HAP-1 (cell line): Measurements from ENCODE around the gene S100A14.
A peak's percentile ranks its signal among the peaks of the same experiment; 100 is the strongest.

Experiments
- DNase-seq, 2 experiments: peaks; one replicate each; pipeline ENCODE4 v3.0.0-alpha.2; 2016 to 2020; ENCODE audit warnings: low spot score in 2 of 2
- H3K27me3 ChIP-seq: fragments of 250-450 bp; sonication (Bioruptor Pico); 2 replicates; pipeline ENCODE4 v1.5.1; 2020; ENCODE audit warnings: low read depth, mild to moderate bottlenecking, moderate library complexity
- H3K36me3 ChIP-seq: fragments of 250-450 bp; sonication (Bioruptor Pico); replicated peaks from 2 replicates; pipeline ENCODE4 v1.5.1; 2020; ENCODE audit warnings: mild to moderate bottlenecking
- H3K4me1 ChIP-seq: fragments of 250-450 bp; sonication (Bioruptor Pico); 2 replicates; pipeline ENCODE4 v1.5.1; 2020; ENCODE audit warnings: mild to moderate bottlenecking
- H3K4me3 ChIP-seq: fragments of 250-450 bp; sonication (Bioruptor Pico); 2 replicates; pipeline ENCODE4 v1.5.1; 2020; ENCODE audit warnings: mild to moderate bottlenecking, moderate library complexity
- H3K9me3 ChIP-seq: fragments of 250-450 bp; sonication (Bioruptor Pico); 2 replicates; pipeline ENCODE4 v1.5.1; 2020; ENCODE audit warnings: mild to moderate bottlenecking, moderate library complexity
- in situ Hi-C: fragments of 300-500 bp; cut with MboI; formaldehyde crosslinking; loops from 3 replicates; pipeline ENCODE4 v1.14.3; 2020; ENCODE audit warnings: low sequenced_read_pairs, inconsistent platforms, mixed read lengths

S100A14 gene

GRCh38 chr1:153616144-153616916 is at the start of gene S100A14:
TSS of gene S100A14 (minus strand) at chr1:153616325. CDS start at chr1:153615858, 467 bp downstream.
- no peaks in the 10 kb centered on the region for H3K27me3 ChIP-seq
- no peaks in the 10 kb centered on the region for H3K4me1 ChIP-seq
- DNase-seq: no peak
- H3K9me3 ChIP-seq: no peaks in the 10 kb centered on the region
- no peak within 1 kb of the TSS for H3K4me3 ChIP-seq
- in situ Hi-C loops: no loop called here
- H3K36me3 ChIP-seq: peaks cover 6% of the 10 kb centered on the region

DNA sequence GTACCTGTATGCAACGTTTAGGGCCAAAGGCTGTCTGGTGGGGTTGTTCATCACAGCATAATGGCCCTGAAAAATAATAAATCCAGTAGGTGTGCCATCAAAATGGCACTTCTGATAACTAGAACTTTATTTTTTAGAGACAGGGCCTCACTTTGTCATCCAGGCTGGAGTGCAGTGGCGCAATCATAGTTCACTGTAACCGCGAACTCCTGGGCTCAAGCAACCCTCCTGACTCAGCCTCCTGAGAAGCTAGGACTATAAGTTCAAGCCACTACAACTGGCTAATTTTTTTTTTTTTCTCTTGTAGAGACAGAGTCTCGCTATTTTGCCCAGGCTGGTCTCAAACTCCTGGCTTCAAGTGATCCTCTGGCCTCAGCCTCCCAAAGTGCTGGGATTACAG is 47.1 kb upstream of the S100A14 start:
- Histone ChIP-seq H3K4me3 (no peak overlapping the region), H3K4me1 (peaks cover 10% of the 10 kb centered on the region), H3K9me3 (no peaks in the 10 kb centered on the region), H3K36me3 (peaks cover 87% of the 10 kb centered on the region), H3K27me3 (no peaks in the 10 kb centered on the region)
- DNase-seq: no peak
- in situ Hi-C loops: loop anchor here (25.0 kb wide), 1 partner anchor 599 kb away; the partner anchor contains the start of gene HAX1

- Histone ChIP-seq H3K9me3 (no peaks in the 10 kb centered on the region), H3K4me3 (no peak overlapping the region), H3K36me3 (peaks cover 77% of the 10 kb centered on the region), H3K4me1 (peaks cover 10% of the 10 kb centered on the region), H3K27me3 (no peaks in the 10 kb centered on the region)
- no peak for DNase-seq
- in situ Hi-C loops: loop anchor here (25.0 kb wide), 1 partner anchor 600 kb away; the partner anchor contains the start of gene HAX1
These were observed 46.1 kb upstream of the S100A14 start for GRCh38 chr1:153662269-153662668.

- DNase-seq: no peak
- H3K9me3 ChIP-seq: no peaks in the 10 kb centered on the region
- peaks cover 67% of the 10 kb centered on the region for H3K36me3 ChIP-seq
- no peaks in the 10 kb centered on the region for H3K27me3 ChIP-seq
- H3K4me3 ChIP-seq: no peak overlapping the region
- in situ Hi-C loops: loop anchor here (25.0 kb wide), 1 partner anchor 601 kb away; the partner anchor contains the start of gene HAX1
- peaks cover 10% of the 10 kb centered on the region for H3K4me1 ChIP-seq
These were observed 45.1 kb upstream of the S100A14 start for GRCh38 chr1:153661111-153661708.

DNA sequence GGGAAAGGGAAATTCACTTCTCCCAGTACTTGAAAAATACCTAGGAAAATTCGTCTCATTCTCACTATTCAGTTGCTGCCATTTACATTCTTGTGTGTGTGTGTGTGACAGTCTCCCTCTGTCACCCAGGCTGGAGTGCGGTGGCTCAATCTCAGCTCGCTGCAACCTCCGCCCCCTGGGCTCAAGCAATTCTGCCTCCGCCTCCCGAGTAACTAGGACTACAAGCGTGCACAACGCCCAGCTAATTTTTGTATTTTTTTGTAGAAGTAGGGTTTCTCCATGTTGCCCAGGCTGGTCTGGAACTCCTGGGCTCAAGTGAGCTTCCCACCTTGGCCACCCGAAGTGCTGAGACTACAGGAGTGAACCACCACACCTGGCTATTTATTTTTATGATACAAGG is 43.5 kb upstream of the S100A14 start:
- Histone ChIP-seq H3K36me3 (peaks cover 51% of the 10 kb centered on the region), H3K27me3 (no peaks in the 10 kb centered on the region), H3K4me1 (peaks cover 10% of the 10 kb centered on the region), H3K9me3 (no peaks in the 10 kb centered on the region), H3K4me3 (peak overlapping the region; percentile 96)
- DNase-seq: peak in 1 of 2 experiments; percentile 37
- in situ Hi-C loops: loop anchor here (25.0 kb wide), 1 partner anchor 603 kb away; the partner anchor contains the start of gene HAX1

DNA sequence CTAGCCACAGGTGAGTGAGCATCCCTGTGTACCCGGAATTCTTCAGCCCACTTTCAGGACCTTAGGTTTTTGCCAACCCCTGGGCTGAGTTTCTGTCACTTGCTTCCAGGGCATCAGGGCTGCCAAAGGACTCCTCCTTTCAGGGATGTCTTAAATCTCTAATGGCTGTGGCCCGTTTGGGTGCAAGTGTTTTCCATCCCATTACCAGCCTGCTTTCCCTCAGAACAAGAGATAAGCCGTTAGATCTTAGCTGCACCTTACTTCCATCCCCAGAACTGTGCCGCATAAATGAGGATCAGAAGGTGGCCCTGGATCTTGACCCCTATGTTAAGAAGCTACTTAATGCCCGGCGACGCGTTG is 43.0 kb upstream of the S100A14 start:
- H3K9me3 ChIP-seq: no peaks in the 10 kb centered on the region
- H3K36me3 ChIP-seq: peaks cover 46% of the 10 kb centered on the region
- DNase-seq: no peak
- peak overlapping the region; percentile 96 for H3K4me3 ChIP-seq
- peaks cover 10% of the 10 kb centered on the region for H3K4me1 ChIP-seq
- H3K27me3 ChIP-seq: no peaks in the 10 kb centered on the region
- in situ Hi-C loops: loop anchor here (25.0 kb wide), 1 partner anchor 603 kb away; the partner anchor contains the start of gene HAX1

GRCh38 chr1:153658400-153659174 is 42.5 kb upstream of the S100A14 start, which contains the start of gene SNAPIN:
TSS of gene SNAPIN (plus strand) at chr1:153658703. CDS start at chr1:153658744, 41 bp downstream.
- H3K4me3 ChIP-seq: peak within 1 kb of the TSS; percentile 96
- peak; percentile 93 to 96 for DNase-seq
- H3K36me3 ChIP-seq: peaks cover 40% of the 10 kb centered on the region
- no peaks in the 10 kb centered on the region for H3K27me3 ChIP-seq
- peaks cover 10% of the 10 kb centered on the region for H3K4me1 ChIP-seq
- no peaks in the 10 kb centered on the region for H3K9me3 ChIP-seq
- in situ Hi-C loops: loop anchor here (25.0 kb wide), 1 partner anchor 604 kb away; the partner anchor contains the start of gene HAX1

DNA sequence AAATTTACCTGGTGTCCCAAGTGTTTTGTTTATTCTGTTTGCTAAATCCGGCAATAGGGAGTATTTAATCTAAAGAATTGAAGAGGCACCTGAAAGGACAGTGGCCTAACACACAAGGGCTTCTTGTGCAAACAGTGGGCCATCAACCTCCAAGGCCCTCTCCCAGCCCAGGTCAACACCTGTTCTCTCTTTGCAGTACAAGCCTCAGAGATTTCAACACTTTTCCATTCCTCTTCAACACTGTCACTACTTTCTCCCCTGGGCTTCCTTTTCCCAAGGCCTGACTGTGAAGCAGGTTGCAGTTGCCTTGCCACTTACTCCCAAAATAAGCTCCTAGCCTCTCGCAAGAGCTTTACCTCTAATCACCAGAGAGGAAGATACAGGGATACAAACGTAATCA is 39.2 kb upstream of the S100A14 start:
- peaks cover 10% of the 10 kb centered on the region for H3K4me1 ChIP-seq
- no peaks in the 10 kb centered on the region for H3K27me3 ChIP-seq
- peaks cover 11% of the 10 kb centered on the region for H3K36me3 ChIP-seq
- no peak for DNase-seq
- in situ Hi-C loops: loop anchor here (25.0 kb wide), 1 partner anchor 607 kb away; the partner anchor contains the start of gene HAX1
- no peak overlapping the region for H3K4me3 ChIP-seq
- no peaks in the 10 kb centered on the region for H3K9me3 ChIP-seq

DNA sequence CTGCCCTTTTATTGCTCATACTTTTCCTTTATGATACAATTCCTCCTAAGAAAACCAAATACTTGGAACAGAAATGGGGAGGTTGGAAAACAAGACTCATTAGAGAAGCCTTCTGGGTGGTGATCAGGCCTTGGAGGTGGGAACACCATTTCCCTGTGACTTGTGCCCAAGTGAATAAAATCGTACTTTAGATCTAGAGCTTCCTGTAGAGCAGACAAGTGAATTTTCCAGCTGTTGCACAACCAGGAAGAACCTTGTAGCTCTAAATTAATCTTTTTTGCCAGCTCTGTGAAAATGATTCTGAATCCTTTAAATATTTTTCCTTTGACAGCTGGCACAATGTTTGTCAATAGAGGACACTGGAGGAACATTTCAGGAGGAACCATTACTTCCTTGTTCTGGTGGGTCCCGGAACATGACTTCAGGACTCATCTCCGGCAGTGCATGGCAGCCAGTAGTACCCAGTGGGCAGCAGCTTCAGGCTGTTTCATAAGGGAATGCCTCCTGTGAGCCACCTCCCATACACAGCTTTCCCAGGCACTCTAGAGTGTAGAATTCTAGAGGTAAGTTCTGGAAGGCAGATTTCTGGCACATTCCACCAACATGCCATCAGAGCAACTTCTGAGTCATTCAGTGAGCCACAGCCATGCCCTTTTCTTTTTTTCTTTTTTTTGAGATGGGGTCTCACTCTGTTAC is 36.8 kb upstream of the S100A14 start:
- no peak overlapping the region for H3K4me3 ChIP-seq
- H3K36me3 ChIP-seq: no peaks in the 10 kb centered on the region
- no peaks in the 10 kb centered on the region for H3K4me1 ChIP-seq
- no peak for DNase-seq
- H3K27me3 ChIP-seq: no peaks in the 10 kb centered on the region
- no peaks in the 10 kb centered on the region for H3K9me3 ChIP-seq
- in situ Hi-C loops: loop anchor here (25.0 kb wide), 1 partner anchor 609 kb away; the partner anchor contains the start of gene HAX1

DNA sequence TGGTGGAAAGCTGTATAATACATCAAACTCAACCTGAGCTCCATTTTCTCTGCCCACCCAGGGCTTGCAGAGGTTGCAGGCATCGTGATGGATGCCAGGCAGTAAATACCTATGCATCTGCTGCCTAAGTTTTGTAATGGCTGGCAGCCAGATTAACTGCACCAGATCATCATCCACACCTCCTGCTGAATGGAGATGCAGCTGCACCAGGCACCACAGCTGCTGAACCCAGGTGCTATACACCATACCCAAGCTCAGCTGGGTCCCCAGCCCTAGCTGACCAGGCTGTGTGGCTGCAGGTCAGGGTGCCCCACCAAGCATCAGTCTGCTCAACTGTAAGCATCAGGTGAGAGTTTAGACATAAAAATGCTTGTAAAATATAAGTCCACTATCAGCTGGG is 35.6 kb upstream of the S100A14 start:
- Histone ChIP-seq H3K4me1 (no peaks in the 10 kb centered on the region), H3K36me3 (no peaks in the 10 kb centered on the region), H3K9me3 (no peaks in the 10 kb centered on the region), H3K27me3 (no peaks in the 10 kb centered on the region), H3K4me3 (no peak overlapping the region)
- in situ Hi-C loops: loop anchor here (25.0 kb wide), 1 partner anchor 611 kb away; the partner anchor contains the start of gene HAX1
- DNase-seq: no peak

DNA sequence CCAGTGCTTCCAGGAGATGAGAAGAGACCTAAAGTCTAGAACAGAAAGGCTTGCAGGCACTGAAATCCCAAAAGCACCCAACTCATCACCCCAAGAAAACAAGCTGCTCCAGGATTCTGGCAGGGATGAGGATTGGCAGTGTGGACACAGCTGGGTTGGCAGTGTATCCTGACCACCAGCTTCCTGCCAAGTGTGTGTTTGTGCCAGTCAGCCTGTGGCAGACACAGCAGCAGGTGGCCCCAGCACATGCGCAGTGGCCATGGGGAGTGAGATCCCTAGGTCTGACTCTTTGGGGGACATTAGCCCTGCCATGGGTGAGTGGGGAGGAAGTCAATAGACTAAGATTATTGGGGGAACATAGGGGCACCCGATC is 33.7 kb upstream of the S100A14 start:
- H3K4me3 ChIP-seq: no peak overlapping the region
- DNase-seq: no peak
- in situ Hi-C loops: loop anchor here (25.0 kb wide), 1 partner anchor 612 kb away; the partner anchor contains the start of gene HAX1
- H3K9me3 ChIP-seq: no peaks in the 10 kb centered on the region
- no peaks in the 10 kb centered on the region for H3K4me1 ChIP-seq
- no peaks in the 10 kb centered on the region for H3K27me3 ChIP-seq
- peaks cover 16% of the 10 kb centered on the region for H3K36me3 ChIP-seq

- DNase-seq: no peak
- in situ Hi-C loops: no loop called here
- H3K27me3 ChIP-seq: no peaks in the 10 kb centered on the region
These were observed 33.2 kb upstream of the S100A14 start for GRCh38 chr1:153649137-153649862.

More at GRCh38 chr1:153649137-153649862, 33.2 kb upstream of the S100A14 start:
- H3K9me3 ChIP-seq: no peaks in the 10 kb centered on the region
- no peaks in the 10 kb centered on the region for H3K4me1 ChIP-seq
- H3K36me3 ChIP-seq: peaks cover 21% of the 10 kb centered on the region
- no peak overlapping the region for H3K4me3 ChIP-seq
